K562 (cell line): ENCODE data around the gene PLEKHH2. TPM values are rescaled to one million over a fixed set of nuclear protein-coding genes. Genes with fewer than 3 reads are reported as not detected.
A peak's percentile ranks its signal among the peaks of the same experiment; 100 is the strongest.

Experiments
- E2F4 ChIP-seq: sonication (generic); formaldehyde crosslinking; IDR thresholded peaks from 2 replicates; pipeline ENCODE4 v1.8.0; 2022; ENCODE audit warnings: mild to moderate bottlenecking, low read depth, missing genetic modification reagents
- ELK3 ChIP-seq: fragments of 450-650 bp; formaldehyde crosslinking; IDR thresholded peaks from 2 replicates; pipeline ENCODE4 v1.4.0; 2020; ENCODE audit warnings: mild to moderate bottlenecking
- EP300 ChIP-seq: IDR thresholded peaks from 2 replicates; pipeline ENCODE4 v1.6.1; 2012; ENCODE audit warnings: low read length, improper control_type of control experiment
- GTF2E2 ChIP-seq: fragments of 200-800 bp; sonication (Bioruptor generic); IDR thresholded peaks from 2 replicates; pipeline ENCODE4 v1.6.1; 2016; ENCODE audit warnings: missing genetic modification characterization, missing compliant biosample characterization
- HBP1 ChIP-seq: fragments of 450-650 bp; formaldehyde crosslinking; IDR thresholded peaks from 2 replicates; pipeline ENCODE4 v1.4.0; 2022; ENCODE audit warnings: missing genetic modification characterization
- ILF3 ChIP-seq: fragments of 450-650 bp; IDR thresholded peaks from 2 replicates; pipeline ENCODE4 v1.6.1; 2018; ENCODE audit warnings: antibody characterized with exemption, mild to moderate bottlenecking, moderate library complexity, borderline replicate concordance
- IRF2 ChIP-seq: sonication (generic); formaldehyde crosslinking; IDR thresholded peaks from 2 replicates; pipeline ENCODE4 v1.8.1; 2022; ENCODE audit warnings: mild to moderate bottlenecking, missing genetic modification reagents
- NFRKB ChIP-seq: fragments of 450-650 bp; IDR thresholded peaks from 2 replicates; pipeline ENCODE4 v1.6.1; 2016; ENCODE audit warnings: low read depth
- NR1H2 ChIP-seq: sonication (generic); formaldehyde crosslinking; IDR thresholded peaks from 2 replicates; pipeline ENCODE4 v1.4.0; 2020; ENCODE audit warnings: mild to moderate bottlenecking, missing genetic modification reagents
- PTRF ChIP-seq: fragments of 450-650 bp; IDR thresholded peaks from 2 replicates; pipeline ENCODE4 v1.6.1; 2016; ENCODE audit warnings: mild to moderate bottlenecking, missing genetic modification characterization, missing compliant biosample characterization
- RUNX1 ChIP-seq: sonication (generic); IDR thresholded peaks from 2 replicates; pipeline ENCODE4 v1.6.1; 2016; ENCODE audit warnings: antibody characterized with exemption, low read depth
- SETDB1 ChIP-seq: IDR thresholded peaks from one replicate; pipeline ENCODE4 v1.6.1; 2012; ENCODE audit warnings: low read length, control low read depth, inconsistent platforms
- SIRT6 ChIP-seq: IDR thresholded peaks from one replicate; pipeline ENCODE4 v1.6.1; 2012; ENCODE audit warnings: low read depth, mild to moderate bottlenecking, control low read depth, inconsistent platforms, low read length, moderate library complexity
- SMARCA5 ChIP-seq: fragments of 450-650 bp; IDR thresholded peaks from 2 replicates; pipeline ENCODE4 v1.6.1; 2016
- STAT5A ChIP-seq: IDR thresholded peaks from 2 replicates; pipeline ENCODE4 v1.6.1; 2012; ENCODE audit warnings: low read length, inconsistent platforms, borderline replicate concordance
- TAL1 ChIP-seq: fragments of 450-650 bp; IDR thresholded peaks from 2 replicates; pipeline ENCODE4 v1.6.1; 2016; ENCODE audit warnings: mild to moderate bottlenecking
- ZKSCAN1 ChIP-seq: fragments of 150-350 bp; IDR thresholded peaks from 2 replicates; pipeline ENCODE4 v1.6.1; 2016; ENCODE audit warnings: low read depth, low read length
- ZNF318 ChIP-seq, 2 experiments: fragments of 450-650 bp; IDR thresholded peaks; 2 replicates each; pipeline ENCODE4 v1.6.1; 2016; ENCODE audit warnings: mild to moderate bottlenecking in 2 of 2, borderline replicate concordance in 1 of 2, low read depth in 1 of 2, moderate library complexity in 1 of 2
- polyA plus RNA-seq, 8 experiments: library from polyadenylated mRNA; depleted of rRNA in 4 of 8; stranded (reverse) in 5 of 8; unstranded in 3 of 8; fragments of >200 nt; fragmentation: Nextera tagmentation in 2 of 8; fragmentation: Illumina TruSeq in 1 of 8; extraction: Ambion mirVana in 2 of 8; extraction: Trizol in 1 of 8; gene quantifications; 2 replicates each; pipeline versions ENCODE4 v1.2.1 to v1.2.3, GENCODE V29; 2011 to 2014; ENCODE audit warnings: inconsistent platforms in 1 of 8, missing spikeins in 1 of 8
- total RNA-seq, 7 experiments: library from RNA; depleted of rRNA in 6 of 7; stranded (reverse); fragments of >200 nt in 6 of 7; fragmentation: Illumina TruSeq in 2 of 7; extraction: Trizol in 2 of 7; gene quantifications; 2 replicates each; pipeline versions ENCODE4 v1.2.1 to v1.2.3, GENCODE V29; 2011 to 2021; ENCODE audit warnings: low replicate concordance in 1 of 7

PLEKHH2 gene
- total and polyA plus RNA-seq, 9 of the 15 experiments (the other 6 are each of a cell fraction or from before 2014, with no cell fraction given): 0.77 to 13.5 (median 2.7) TPM

GRCh38 chr2:43810452-43810851, 173.4 kb downstream of the PLEKHH2 start (continued):
- TF ChIP-seq E2F4 (CRISPR knock-in tag): no peak
- TF ChIP-seq ZKSCAN1: no peak
- no peak for TF ChIP-seq IRF2 (CRISPR knock-in tag)
- TF ChIP-seq NFRKB: no peak
- TF ChIP-seq SMARCA5: no peak
- TF ChIP-seq HBP1 (CRISPR knock-in tag): no peak
- no peak for TF ChIP-seq NR1H2
- no peak for TF ChIP-seq ZNF318 (IDR thresholded peaks at IDR 0.05; ENCODE audit: borderline replicate concordance in 1 of 2, low read depth in 1 of 2)
- no peak for TF ChIP-seq GTF2E2 (tag)
- peak; percentile 45 for TF ChIP-seq STAT5A
- TF ChIP-seq ELK3: no peak
- peak; percentile 71 for TF ChIP-seq TAL1
- no peak for TF ChIP-seq RUNX1
- TF ChIP-seq PTRF (tag): no peak
- TF ChIP-seq SIRT6: no peak
- no peak for TF ChIP-seq EP300
- no peak for TF ChIP-seq SETDB1
- TF ChIP-seq ILF3: no peak
